Measurements from ENCODE around the gene TMEM234. TPM values are rescaled to one million over a fixed set of nuclear protein-coding genes. Genes with fewer than 3 reads are reported as not detected.

Gene TMEM234
- total and polyA plus RNA-seq, 2 of the 13 experiments (the other 11 are each of a cell fraction or from before 2014, with no cell fraction given), result 6.1 to 9.0 TPM

DNA sequence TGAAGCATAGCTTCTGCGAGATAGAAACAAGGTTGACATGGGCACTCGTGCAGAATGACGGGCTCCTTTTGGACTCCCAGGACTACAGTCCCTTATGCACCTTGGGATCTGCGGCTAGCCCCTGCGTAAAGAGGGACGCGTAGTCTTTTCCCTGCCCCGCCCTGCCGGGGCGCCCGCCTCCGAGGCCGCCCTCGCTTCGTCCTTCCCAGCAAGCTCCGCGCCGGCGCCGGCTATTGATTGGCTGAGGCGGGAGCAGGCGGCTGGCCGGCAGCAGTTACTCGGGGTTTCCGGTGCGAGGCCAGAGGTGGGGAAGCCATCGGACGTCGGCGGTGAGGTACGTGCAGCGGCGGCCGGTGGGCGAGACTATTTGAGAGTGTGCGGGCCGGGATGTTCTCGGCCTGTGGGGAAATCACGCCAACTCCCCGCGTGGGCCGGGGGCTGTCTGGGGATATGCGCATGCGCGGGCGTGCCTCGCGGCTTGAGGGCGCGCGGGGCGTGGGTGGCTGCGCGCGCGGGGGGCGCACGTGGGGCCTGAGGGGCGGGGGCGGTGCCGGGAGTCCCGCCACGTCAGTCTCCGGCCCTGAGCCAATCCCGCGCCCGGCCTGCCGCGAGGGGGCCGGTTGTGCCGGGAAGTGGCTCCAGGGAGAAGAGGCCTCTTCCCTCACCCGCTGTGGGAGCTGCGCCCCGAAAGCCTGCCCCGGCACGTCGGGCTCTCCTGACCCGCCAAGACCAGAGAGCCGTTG, 42.5 kb downstream of the TMEM234 start, which contains the start of gene TXLNA (continued):
- 0 out of 2 replicates have a peak, but pooled peaks have one; percentile 84 for TF ChIP-seq ARHGAP35 (CRISPR knock-in tag; IDR thresholded peaks at IDR 0.05; ENCODE audit: borderline replicate concordance)
- TF ChIP-seq, protein P1, sequence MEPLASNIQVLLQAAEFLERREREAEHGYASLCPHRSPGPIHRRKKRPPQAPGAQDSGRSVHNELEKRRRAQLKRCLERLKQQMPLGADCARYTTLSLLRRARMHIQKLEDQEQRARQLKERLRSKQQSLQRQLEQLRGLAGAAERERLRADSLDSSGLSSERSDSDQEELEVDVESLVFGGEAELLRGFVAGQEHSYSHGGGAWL (CRISPR knock-in tag; IDR thresholded peaks at IDR 0.05), result peak; percentile 96
- TF ChIP-seq ZSCAN25 (CRISPR knock-in tag; IDR thresholded peaks at IDR 0.05), result no peak
- peak; percentile 68 for TF ChIP-seq DR1 (CRISPR knock-in tag; IDR thresholded peaks at IDR 0.05)
- TF ChIP-seq ZFP1 (CRISPR knock-in tag; IDR thresholded peaks at IDR 0.05), result no peak
- TF ChIP-seq RELA (CRISPR knock-in tag; IDR thresholded peaks at IDR 0.05), result 0 out of 2 replicates have a peak, but pooled peaks have one; percentile 12
- no peak for TF ChIP-seq NFE2L2 (IDR thresholded peaks at IDR 0.05; ENCODE audit: low read length)
- no peak for TF ChIP-seq ZNF33A (CRISPR knock-in tag; IDR thresholded peaks at IDR 0.05; ENCODE audit: borderline replicate concordance)
- peak; percentile 78 for TF ChIP-seq NRL (CRISPR knock-in tag; IDR thresholded peaks at IDR 0.05; ENCODE audit: borderline replicate concordance)
- no peak for TF ChIP-seq ZNF207 (IDR thresholded peaks at IDR 0.05; ENCODE audit: borderline replicate concordance)
- TF ChIP-seq TBL1XR1 (IDR thresholded peaks at IDR 0.05; ENCODE audit: borderline replicate concordance, low read length, partially characterized antibody), result no peak
- peak; percentile 99 for TF ChIP-seq RNF2 (conservative IDR thresholded peaks at IDR 0.05; ENCODE audit: low read depth)
- TF ChIP-seq AGO2 (optimal IDR thresholded peaks at IDR 0.05; ENCODE audit: low read depth, low read length), result peak; percentile 70
- TF ChIP-seq ZNF800 (CRISPR knock-in tag; IDR thresholded peaks at IDR 0.05), result 0 out of 2 replicates have a peak, but pooled peaks have one; percentile 39
- no peak for TF ChIP-seq STAT5B (CRISPR knock-in tag; IDR thresholded peaks at IDR 0.05)
- TF ChIP-seq ZNF296 (CRISPR knock-in tag; conservative IDR thresholded peaks at IDR 0.05), result no peak
- TF ChIP-seq SNAPC5 (CRISPR knock-in tag; IDR thresholded peaks at IDR 0.05; ENCODE audit: borderline replicate concordance), result peak; percentile 54; the same call in 1 of the 2 replicates
